Fibroblast of pulmonary artery (primary cell): ENCODE measurements around the gene C1orf122.

Source experiments
- DNase-seq: peaks from one replicate; pipeline ENCODE4 v3.0.0-alpha.2; 2010; ENCODE audit warnings: low read depth
- H3K4me3 ChIP-seq: replicated peaks from 2 replicates; pipeline ENCODE4 v1.5.1; 2011; ENCODE audit warnings: low read depth, mild to moderate bottlenecking, control low read depth, low read length, moderate library complexity
- TF ChIP-seq, protein P1 (sequence below): IDR thresholded peaks from 2 replicates; pipeline ENCODE4 v1.5.1; 2011; ENCODE audit warnings: mild to moderate bottlenecking, control low read depth, low read length, inconsistent platforms; ENCODE audit errors: missing control alignments

The C1orf122 gene

DNA sequence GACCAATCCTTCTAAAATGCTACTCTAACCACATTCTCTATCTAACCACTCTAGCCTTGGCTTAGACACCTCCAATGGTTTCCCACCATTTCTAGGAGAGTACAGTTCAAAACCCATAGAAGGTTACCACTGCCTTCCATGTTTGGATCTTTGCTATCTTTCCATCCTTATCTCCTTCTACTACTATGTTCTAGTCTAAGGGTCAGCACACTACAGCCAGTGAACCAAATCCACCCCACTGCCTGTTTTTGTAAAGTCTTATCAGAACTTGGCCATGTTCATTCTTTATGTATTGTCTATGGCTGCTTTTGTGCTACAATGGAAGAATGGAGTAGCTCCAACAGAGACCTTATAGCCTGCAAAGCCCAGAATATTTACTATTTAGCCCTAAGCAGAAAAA lies 45.6 kb downstream of the C1orf122 start:
- TF ChIP-seq, protein P1, sequence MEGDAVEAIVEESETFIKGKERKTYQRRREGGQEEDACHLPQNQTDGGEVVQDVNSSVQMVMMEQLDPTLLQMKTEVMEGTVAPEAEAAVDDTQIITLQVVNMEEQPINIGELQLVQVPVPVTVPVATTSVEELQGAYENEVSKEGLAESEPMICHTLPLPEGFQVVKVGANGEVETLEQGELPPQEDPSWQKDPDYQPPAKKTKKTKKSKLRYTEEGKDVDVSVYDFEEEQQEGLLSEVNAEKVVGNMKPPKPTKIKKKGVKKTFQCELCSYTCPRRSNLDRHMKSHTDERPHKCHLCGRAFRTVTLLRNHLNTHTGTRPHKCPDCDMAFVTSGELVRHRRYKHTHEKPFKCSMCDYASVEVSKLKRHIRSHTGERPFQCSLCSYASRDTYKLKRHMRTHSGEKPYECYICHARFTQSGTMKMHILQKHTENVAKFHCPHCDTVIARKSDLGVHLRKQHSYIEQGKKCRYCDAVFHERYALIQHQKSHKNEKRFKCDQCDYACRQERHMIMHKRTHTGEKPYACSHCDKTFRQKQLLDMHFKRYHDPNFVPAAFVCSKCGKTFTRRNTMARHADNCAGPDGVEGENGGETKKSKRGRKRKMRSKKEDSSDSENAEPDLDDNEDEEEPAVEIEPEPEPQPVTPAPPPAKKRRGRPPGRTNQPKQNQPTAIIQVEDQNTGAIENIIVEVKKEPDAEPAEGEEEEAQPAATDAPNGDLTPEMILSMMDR = no peak
- DNase-seq = no peak
- H3K4me3 ChIP-seq = no peak overlapping the region

DNA sequence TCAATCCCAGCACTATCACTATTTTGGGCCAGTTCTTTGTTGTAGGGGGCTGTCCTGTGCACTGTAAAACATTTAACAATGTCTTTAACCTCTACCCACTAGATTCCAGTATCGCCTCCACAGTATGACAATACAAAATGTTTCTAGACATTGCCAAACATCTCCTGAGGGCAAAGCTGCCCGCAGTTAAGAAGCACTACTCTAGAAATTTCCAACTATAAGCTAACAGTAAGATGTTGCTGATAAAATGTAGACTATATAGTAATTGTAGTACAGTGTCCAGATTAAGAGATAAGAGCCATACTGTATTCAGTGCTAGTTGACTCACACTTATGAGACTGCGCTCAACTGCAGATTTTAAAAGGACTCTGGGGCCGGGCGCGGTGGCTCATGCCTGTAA lies 46.8 kb downstream of the C1orf122 start:
- DNase-seq = no peak
- TF ChIP-seq, protein P1 = no peak

More for the DNA sequence above, 46.8 kb downstream of the C1orf122 start:
- no peak overlapping the region for H3K4me3 ChIP-seq
